T-helper 1 cell treated with Interleukin-12 subunit alpha and Interleukin-12 subunit beta and Interleukin-4 antibody, amounts not matched to agents 30 μg/mL and 1 μg/mL, for 36 hours (primary cell): ENCODE data around the gene MXD4.
"Not testable (repeated sequence)": the region's sequence is repeated elsewhere in the genome, so short reads cannot be mapped to it uniquely, and the experiment has no call there.

ENCODE experiments used
- H3K27ac Mint-ChIP-seq: one replicate; pipeline ENCODE4 v1.8.0; 2021; ENCODE audit warnings: mild to moderate bottlenecking, mixed read lengths
- H3K27me3 Mint-ChIP-seq: one replicate; pipeline ENCODE4 v1.8.0; 2021; ENCODE audit warnings: low read depth, mixed read lengths
- H3K36me3 Mint-ChIP-seq: one replicate; pipeline ENCODE4 v1.8.0; 2021; ENCODE audit warnings: low read depth, mixed read lengths
- H3K4me1 Mint-ChIP-seq: one replicate; pipeline ENCODE4 v1.8.0; 2021; ENCODE audit warnings: low read depth, mixed read lengths
- H3K4me3 Mint-ChIP-seq: one replicate; pipeline ENCODE4 v1.8.0; 2021; ENCODE audit warnings: mild to moderate bottlenecking, moderate library complexity, mixed read lengths
- H3K9me3 Mint-ChIP-seq: one replicate; pipeline ENCODE4 v1.8.0; 2021; ENCODE audit warnings: mixed read lengths

MXD4 gene

GRCh38 chr4:2286904-2287593 is 25.1 kb upstream of the MXD4 start:
- Mint-ChIP-seq H3K27ac (no peak overlapping the region), H3K4me1 (peaks cover 29% of the 10 kb centered on the region), H3K27me3 (no peaks in the 10 kb centered on the region), H3K4me3 (no peak overlapping the region), H3K9me3 (no peaks in the 10 kb centered on the region), H3K36me3 (peaks cover 5% of the 10 kb centered on the region)

GRCh38 chr4:2285613-2286381 is 23.9 kb upstream of the MXD4 start:
- no peak overlapping the region for H3K4me3 Mint-ChIP-seq
- H3K36me3 Mint-ChIP-seq = peaks cover 4% of the 10 kb centered on the region
- no peaks in the 10 kb centered on the region for H3K9me3 Mint-ChIP-seq
- H3K4me1 Mint-ChIP-seq = peaks cover 35% of the 10 kb centered on the region
- peak overlapping the region; percentile 41 for H3K27ac Mint-ChIP-seq
- H3K27me3 Mint-ChIP-seq = no peaks in the 10 kb centered on the region

GRCh38 chr4:2284934-2285612 is 23.2 kb upstream of the MXD4 start:
- Mint-ChIP-seq H3K27ac (peak overlapping the region; percentile 41), H3K4me1 (peaks cover 34% of the 10 kb centered on the region), H3K4me3 (no peak overlapping the region), H3K27me3 (no peaks in the 10 kb centered on the region), H3K36me3 (peaks cover 3% of the 10 kb centered on the region), H3K9me3 (no peaks in the 10 kb centered on the region)

- no peak overlapping the region for H3K4me3 Mint-ChIP-seq
- peaks cover 3% of the 10 kb centered on the region for H3K36me3 Mint-ChIP-seq
- H3K27me3 Mint-ChIP-seq = no peaks in the 10 kb centered on the region
- no peak overlapping the region for H3K27ac Mint-ChIP-seq
- peaks cover 32% of the 10 kb centered on the region for H3K4me1 Mint-ChIP-seq
- no peaks in the 10 kb centered on the region for H3K9me3 Mint-ChIP-seq
Measured at GRCh38 chr4:2284161-2284933, 22.4 kb upstream of the MXD4 start.

GRCh38 chr4:2283199-2283711 is 21.3 kb upstream of the MXD4 start:
- H3K36me3 Mint-ChIP-seq = peaks cover 3% of the 10 kb centered on the region
- H3K27me3 Mint-ChIP-seq = no peaks in the 10 kb centered on the region
- H3K4me1 Mint-ChIP-seq = peaks cover 32% of the 10 kb centered on the region
- H3K27ac Mint-ChIP-seq = peak overlapping the region; percentile 75
- H3K4me3 Mint-ChIP-seq = peak overlapping the region; percentile 51
- H3K9me3 Mint-ChIP-seq = no peaks in the 10 kb centered on the region

GRCh38 chr4:2281575-2282343 is 19.9 kb upstream of the MXD4 start:
- Mint-ChIP-seq H3K4me1 (peaks cover 32% of the 10 kb centered on the region), H3K36me3 (peaks cover 3% of the 10 kb centered on the region), H3K27ac (peak overlapping the region; percentile 96), H3K9me3 (no peaks in the 10 kb centered on the region), H3K4me3 (peak overlapping the region; percentile 73), H3K27me3 (no peaks in the 10 kb centered on the region)

GRCh38 chr4:2280531-2281300 is 18.8 kb upstream of the MXD4 start:
- peaks cover 3% of the 10 kb centered on the region for H3K36me3 Mint-ChIP-seq
- H3K9me3 Mint-ChIP-seq = no peaks in the 10 kb centered on the region
- H3K4me3 Mint-ChIP-seq = no peak overlapping the region
- H3K4me1 Mint-ChIP-seq = peaks cover 31% of the 10 kb centered on the region
- H3K27me3 Mint-ChIP-seq = no peaks in the 10 kb centered on the region
- peak overlapping the region; percentile 96 for H3K27ac Mint-ChIP-seq

GRCh38 chr4:2277956-2278355 is 16.0 kb upstream of the MXD4 start:
- Mint-ChIP-seq H3K4me1 (peaks cover 20% of the 10 kb centered on the region), H3K36me3 (peaks cover 3% of the 10 kb centered on the region), H3K27me3 (no peaks in the 10 kb centered on the region), H3K27ac (no peak overlapping the region), H3K4me3 (no peak overlapping the region), H3K9me3 (no peaks in the 10 kb centered on the region)

- Mint-ChIP-seq H3K4me3 (no peak overlapping the region), H3K4me1 (peaks cover 9% of the 10 kb centered on the region), H3K27me3 (no peaks in the 10 kb centered on the region), H3K36me3 (no peaks in the 10 kb centered on the region), H3K9me3 (no peaks in the 10 kb centered on the region), H3K27ac (no peak overlapping the region)
Measured at GRCh38 chr4:2276581-2277325, 14.8 kb upstream of the MXD4 start.

- H3K4me1 Mint-ChIP-seq = no peaks in the 10 kb centered on the region
- no peak overlapping the region for H3K4me3 Mint-ChIP-seq
- no peak overlapping the region for H3K27ac Mint-ChIP-seq
- no peaks in the 10 kb centered on the region for H3K36me3 Mint-ChIP-seq
- H3K27me3 Mint-ChIP-seq = no peaks in the 10 kb centered on the region
- no peaks in the 10 kb centered on the region for H3K9me3 Mint-ChIP-seq
Measured at GRCh38 chr4:2275546-2276251, 13.8 kb upstream of the MXD4 start.

GRCh38 chr4:2275044-2275397 is 13.1 kb upstream of the MXD4 start:
- not testable (repeated sequence) for H3K9me3 Mint-ChIP-seq, H3K36me3 Mint-ChIP-seq

GRCh38 chr4:2274320-2275043 is 12.6 kb upstream of the MXD4 start:
- Mint-ChIP-seq H3K27me3 (no peaks in the 10 kb centered on the region), H3K9me3 (no peaks in the 10 kb centered on the region), H3K4me1 (no peaks in the 10 kb centered on the region), H3K36me3 (no peaks in the 10 kb centered on the region), H3K27ac (no peak overlapping the region), H3K4me3 (no peak overlapping the region)

More at GRCh38 chr4:2275044-2275397, 13.1 kb upstream of the MXD4 start:
- H3K27me3 Mint-ChIP-seq, H3K4me1 Mint-ChIP-seq, H3K27ac Mint-ChIP-seq, H3K4me3 Mint-ChIP-seq: not testable (repeated sequence)
